ENCODE data around the gene DTNA. TPM values are rescaled to one million over a fixed set of nuclear protein-coding genes. Genes with fewer than 3 reads are reported as not detected.

The DTNA gene
- total RNA-seq, 1 experiment from 2014 or later: 0.77 TPM

DNA sequence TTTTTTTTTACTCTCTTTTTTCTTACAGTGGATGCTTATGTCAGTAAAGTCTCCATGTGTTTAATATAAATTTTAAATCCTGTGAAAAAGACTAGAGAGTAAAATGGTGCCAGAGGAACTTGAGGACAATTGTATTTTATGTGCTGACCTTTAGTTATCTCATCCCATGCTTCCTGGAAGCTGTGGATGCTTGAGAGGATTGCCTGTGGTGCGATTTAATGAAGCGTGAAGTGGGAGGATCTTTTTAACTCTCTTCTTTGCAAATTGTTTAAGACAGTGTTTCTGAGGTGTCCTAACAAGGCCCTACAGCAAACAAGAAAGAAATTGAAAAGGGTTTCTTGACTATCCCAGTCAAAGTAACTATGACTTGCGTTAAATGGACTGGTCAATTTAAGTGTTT lies 84.2 kb downstream of the DTNA start:
- ChIA-PET POLR2A (no interaction called here), CTCF (no interaction called here)
- no peak for ATAC-seq
- no peaks in the 10 kb centered on the region for H3K27me3 ChIP-seq (ENCODE audit: control insufficient read depth, insufficient read depth, low read length)
- no peaks in the 10 kb centered on the region for H3K9me3 ChIP-seq (ENCODE audit: control insufficient read depth, insufficient read depth, low read depth, low read length)
- intact Hi-C loops (cut with micrococcal nuclease; ENCODE audit: unreplicated experiment): no loop called here
- in situ Hi-C loops (cut with HindIII; ENCODE audit: low pct_unique_long_range_greater_than_20kb, low sequenced_read_pairs): no loop called here
- no peak overlapping the region for H3K4me3 ChIP-seq (ENCODE audit: low read depth in 2 of 2, low read length in 2 of 2)
- BruUV-seq (replicated peaks): no TSS peak
- DNase-seq (ENCODE audit: low read depth, low spot score): no peak
- H3K27ac ChIP-seq (ENCODE audit: low read length): no peak overlapping the region
- TF ChIP-seq SIN3A (IDR thresholded peaks at IDR 0.05; ENCODE audit: borderline replicate concordance, insufficient read depth, low read depth, low read length): no peak
- TF ChIP-seq, protein P1, sequence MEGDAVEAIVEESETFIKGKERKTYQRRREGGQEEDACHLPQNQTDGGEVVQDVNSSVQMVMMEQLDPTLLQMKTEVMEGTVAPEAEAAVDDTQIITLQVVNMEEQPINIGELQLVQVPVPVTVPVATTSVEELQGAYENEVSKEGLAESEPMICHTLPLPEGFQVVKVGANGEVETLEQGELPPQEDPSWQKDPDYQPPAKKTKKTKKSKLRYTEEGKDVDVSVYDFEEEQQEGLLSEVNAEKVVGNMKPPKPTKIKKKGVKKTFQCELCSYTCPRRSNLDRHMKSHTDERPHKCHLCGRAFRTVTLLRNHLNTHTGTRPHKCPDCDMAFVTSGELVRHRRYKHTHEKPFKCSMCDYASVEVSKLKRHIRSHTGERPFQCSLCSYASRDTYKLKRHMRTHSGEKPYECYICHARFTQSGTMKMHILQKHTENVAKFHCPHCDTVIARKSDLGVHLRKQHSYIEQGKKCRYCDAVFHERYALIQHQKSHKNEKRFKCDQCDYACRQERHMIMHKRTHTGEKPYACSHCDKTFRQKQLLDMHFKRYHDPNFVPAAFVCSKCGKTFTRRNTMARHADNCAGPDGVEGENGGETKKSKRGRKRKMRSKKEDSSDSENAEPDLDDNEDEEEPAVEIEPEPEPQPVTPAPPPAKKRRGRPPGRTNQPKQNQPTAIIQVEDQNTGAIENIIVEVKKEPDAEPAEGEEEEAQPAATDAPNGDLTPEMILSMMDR (IDR thresholded peaks at IDR 0.05): no peak
- TF ChIP-seq, protein P2, sequence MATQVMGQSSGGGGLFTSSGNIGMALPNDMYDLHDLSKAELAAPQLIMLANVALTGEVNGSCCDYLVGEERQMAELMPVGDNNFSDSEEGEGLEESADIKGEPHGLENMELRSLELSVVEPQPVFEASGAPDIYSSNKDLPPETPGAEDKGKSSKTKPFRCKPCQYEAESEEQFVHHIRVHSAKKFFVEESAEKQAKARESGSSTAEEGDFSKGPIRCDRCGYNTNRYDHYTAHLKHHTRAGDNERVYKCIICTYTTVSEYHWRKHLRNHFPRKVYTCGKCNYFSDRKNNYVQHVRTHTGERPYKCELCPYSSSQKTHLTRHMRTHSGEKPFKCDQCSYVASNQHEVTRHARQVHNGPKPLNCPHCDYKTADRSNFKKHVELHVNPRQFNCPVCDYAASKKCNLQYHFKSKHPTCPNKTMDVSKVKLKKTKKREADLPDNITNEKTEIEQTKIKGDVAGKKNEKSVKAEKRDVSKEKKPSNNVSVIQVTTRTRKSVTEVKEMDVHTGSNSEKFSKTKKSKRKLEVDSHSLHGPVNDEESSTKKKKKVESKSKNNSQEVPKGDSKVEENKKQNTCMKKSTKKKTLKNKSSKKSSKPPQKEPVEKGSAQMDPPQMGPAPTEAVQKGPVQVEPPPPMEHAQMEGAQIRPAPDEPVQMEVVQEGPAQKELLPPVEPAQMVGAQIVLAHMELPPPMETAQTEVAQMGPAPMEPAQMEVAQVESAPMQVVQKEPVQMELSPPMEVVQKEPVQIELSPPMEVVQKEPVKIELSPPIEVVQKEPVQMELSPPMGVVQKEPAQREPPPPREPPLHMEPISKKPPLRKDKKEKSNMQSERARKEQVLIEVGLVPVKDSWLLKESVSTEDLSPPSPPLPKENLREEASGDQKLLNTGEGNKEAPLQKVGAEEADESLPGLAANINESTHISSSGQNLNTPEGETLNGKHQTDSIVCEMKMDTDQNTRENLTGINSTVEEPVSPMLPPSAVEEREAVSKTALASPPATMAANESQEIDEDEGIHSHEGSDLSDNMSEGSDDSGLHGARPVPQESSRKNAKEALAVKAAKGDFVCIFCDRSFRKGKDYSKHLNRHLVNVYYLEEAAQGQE (IDR thresholded peaks at IDR 0.05; ENCODE audit: insufficient read depth in 1 of 2, low read depth in 2 of 2, low read length in 1 of 2): no peak
- TF ChIP-seq TCF7L2 (IDR thresholded peaks at IDR 0.05; ENCODE audit: low read depth, low read length): no peak
- TF ChIP-seq POLR2AphosphoS5 (IDR thresholded peaks at IDR 0.05; ENCODE audit: low read depth, low read length): no peak
- no peaks in the 10 kb centered on the region for H3K36me3 ChIP-seq (ENCODE audit: control insufficient read depth, insufficient read depth, low read length)
- H3K4me1 ChIP-seq (ENCODE audit: control insufficient read depth, insufficient read depth, low read length): no peaks in the 10 kb centered on the region

DNA sequence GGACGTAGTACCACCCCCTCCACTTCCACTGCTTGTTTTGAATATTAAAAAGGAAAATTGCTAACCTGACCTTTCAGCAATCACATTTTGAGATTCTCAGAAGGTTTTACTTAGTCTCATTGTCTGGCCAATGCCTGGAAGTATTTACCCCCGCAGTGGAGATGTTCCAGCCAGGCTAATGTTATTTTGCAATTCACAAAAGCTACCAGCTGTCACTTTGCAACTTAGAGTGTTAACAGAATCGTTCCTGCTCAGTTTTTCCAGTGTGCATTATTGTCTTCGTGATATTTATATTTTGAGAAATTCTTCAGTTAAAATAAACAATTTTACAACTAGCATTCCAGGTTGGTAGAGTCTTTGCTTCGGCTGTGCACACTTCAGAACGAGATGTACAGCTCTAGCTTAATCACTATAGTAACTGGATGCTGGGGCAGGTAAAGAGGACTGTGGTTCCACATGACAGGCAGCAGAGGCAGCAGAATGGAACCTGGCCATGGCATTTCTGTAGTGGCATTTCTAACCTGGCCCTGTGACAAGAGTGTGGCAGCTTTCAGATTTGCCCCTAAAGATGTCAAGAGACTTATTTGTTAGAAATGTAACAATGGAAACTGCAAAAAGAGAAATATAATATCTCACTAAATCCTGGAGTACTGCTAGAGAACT lies 85.1 kb downstream of the DTNA start:
- in situ Hi-C loops (cut with HindIII; ENCODE audit: low pct_unique_long_range_greater_than_20kb, low sequenced_read_pairs): no loop called here
- Histone ChIP-seq H3K36me3 (ENCODE audit: control insufficient read depth, insufficient read depth, low read length) (no peaks in the 10 kb centered on the region), H3K9me3 (ENCODE audit: control insufficient read depth, insufficient read depth, low read depth, low read length) (no peaks in the 10 kb centered on the region), H3K27ac (ENCODE audit: low read length) (no peak overlapping the region), H3K4me3 (ENCODE audit: low read depth in 2 of 2, low read length in 2 of 2) (no peak overlapping the region), H3K27me3 (ENCODE audit: control insufficient read depth, insufficient read depth, low read length) (no peaks in the 10 kb centered on the region), H3K4me1 (ENCODE audit: control insufficient read depth, insufficient read depth, low read length) (no peaks in the 10 kb centered on the region)
- BruUV-seq (replicated peaks): no TSS peak
- intact Hi-C loops (cut with micrococcal nuclease; ENCODE audit: unreplicated experiment): no loop called here
- POLR2A ChIA-PET: no interaction called here
- CTCF ChIA-PET: no interaction called here
- no peak for TF ChIP-seq SIN3A (IDR thresholded peaks at IDR 0.05; ENCODE audit: borderline replicate concordance, insufficient read depth, low read depth, low read length)
- TF ChIP-seq, protein P2 (IDR thresholded peaks at IDR 0.05; ENCODE audit: insufficient read depth in 1 of 2, low read depth in 2 of 2, low read length in 1 of 2): no peak
- TF ChIP-seq POLR2AphosphoS5 (IDR thresholded peaks at IDR 0.05; ENCODE audit: low read depth, low read length): no peak
- no peak for TF ChIP-seq TCF7L2 (IDR thresholded peaks at IDR 0.05; ENCODE audit: low read depth, low read length)
- TF ChIP-seq, protein P1 (IDR thresholded peaks at IDR 0.05): no peak
- no peak for DNase-seq (ENCODE audit: low read depth, low spot score)
- no peak for ATAC-seq

All from Panc1 (cell line).